Measurements from ENCODE around the gene DNMBP. TPM values are rescaled to one million over a fixed set of nuclear protein-coding genes. Genes with fewer than 3 reads are reported as not detected.

DNMBP gene
- total RNA-seq, 3 donors from 2014 or later: 1.0 to 1.3 (median 1.2) TPM

DNA sequence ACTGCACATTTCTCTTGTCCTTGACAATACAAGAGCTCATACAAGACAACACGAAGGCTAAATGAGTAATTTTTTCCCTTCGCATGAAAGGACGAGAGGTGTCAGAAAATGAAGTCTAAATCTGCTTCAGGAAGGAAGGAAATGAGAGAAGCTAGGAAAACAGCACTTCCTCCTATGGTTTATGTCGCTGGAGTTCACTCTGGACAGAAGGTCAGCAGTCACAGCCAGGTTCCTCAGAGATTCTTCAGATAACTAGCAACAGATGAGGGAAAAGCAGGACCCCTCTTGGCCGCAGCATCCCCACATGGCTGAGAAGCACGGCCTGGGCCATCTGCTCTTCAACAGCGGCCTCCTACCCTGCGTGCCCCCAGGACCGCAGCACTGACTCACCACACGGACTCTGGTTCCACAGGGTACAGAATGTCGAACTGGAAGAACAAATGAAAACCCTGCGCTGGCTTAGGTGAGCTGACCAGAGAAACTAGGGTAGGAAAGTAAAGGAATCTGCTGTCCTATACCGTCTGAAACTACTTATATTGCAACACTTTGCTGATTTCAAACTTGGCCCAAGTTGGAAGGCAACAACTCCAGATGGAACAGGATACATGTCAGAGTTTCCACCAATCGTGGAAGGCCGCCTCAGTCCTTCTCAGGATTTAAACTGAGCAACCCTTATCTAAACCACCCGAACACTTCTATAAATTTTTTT is 26.3 kb downstream of the DNMBP start:
- H3K9me3 Mint-ChIP-seq: no peaks in the 10 kb centered on the region
- ATAC-seq: no peak
- no peaks in the 10 kb centered on the region for H3K36me3 Mint-ChIP-seq (ENCODE audit: insufficient read depth)
- no peaks in the 10 kb centered on the region for H3K27me3 Mint-ChIP-seq (ENCODE audit: low read depth)
- peaks cover 8% of the 10 kb centered on the region for H3K4me1 Mint-ChIP-seq (ENCODE audit: low read depth)
- no peak for DNase-seq
- no peak overlapping the region for H3K4me3 Mint-ChIP-seq

DNA sequence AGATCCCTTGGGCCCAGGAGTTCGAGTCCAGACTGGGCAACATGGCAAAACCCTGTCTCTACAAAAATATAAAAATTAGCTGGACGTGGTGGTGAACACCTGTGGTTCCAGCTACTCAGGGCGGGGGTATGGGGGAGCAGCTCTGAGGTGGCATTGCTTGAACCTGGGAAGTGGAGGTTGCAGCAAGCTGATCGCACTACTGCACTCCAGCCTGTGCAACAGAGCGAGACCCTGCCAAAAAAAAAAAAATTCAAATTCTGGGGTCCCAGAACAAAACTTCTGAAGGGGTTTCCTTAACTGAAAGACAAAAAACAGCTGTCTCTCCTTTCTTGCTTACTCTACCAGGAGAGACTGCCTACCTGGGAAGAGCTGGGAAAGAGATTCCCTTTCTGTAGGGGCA is 27.0 kb downstream of the DNMBP start:
- no peak overlapping the region for H3K4me3 Mint-ChIP-seq

DNA sequence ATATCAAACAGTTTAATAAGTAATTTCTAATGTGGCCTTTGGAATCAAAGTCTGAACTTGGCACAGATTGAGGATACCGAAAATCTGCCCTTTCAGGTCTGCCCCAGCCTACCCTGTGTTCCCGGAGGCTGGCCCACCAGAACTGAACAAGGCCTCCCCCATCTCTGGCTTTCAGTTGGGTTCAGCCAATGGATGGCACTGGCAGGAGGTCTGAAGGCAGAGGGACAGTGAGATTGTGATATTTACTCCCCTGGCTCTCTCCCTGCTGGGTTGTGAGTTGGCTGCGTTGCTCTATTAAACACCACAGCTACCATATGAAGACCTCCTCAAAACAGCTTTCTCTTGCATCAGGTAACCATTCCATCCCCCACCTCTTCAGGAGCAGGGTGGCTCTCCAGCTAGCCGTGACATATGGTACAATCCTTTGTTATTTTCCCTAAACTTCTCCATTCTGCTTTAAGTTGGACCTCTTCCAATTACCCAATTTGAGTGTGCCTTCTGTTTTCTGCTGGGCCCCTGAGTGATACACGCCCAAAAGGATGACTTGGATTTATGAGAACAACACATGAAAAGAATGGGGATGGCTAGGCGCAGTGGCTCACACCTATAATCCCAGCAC is 28.1 kb downstream of the DNMBP start:
- no peak for DNase-seq
- Mint-ChIP-seq H3K27me3 (ENCODE audit: low read depth) (no peaks in the 10 kb centered on the region), H3K4me3 (no peak overlapping the region), H3K4me1 (ENCODE audit: low read depth) (peaks cover 8% of the 10 kb centered on the region), H3K9me3 (no peaks in the 10 kb centered on the region), H3K36me3 (ENCODE audit: insufficient read depth) (no peaks in the 10 kb centered on the region)
- ATAC-seq: no peak

More for the DNA sequence above, 27.0 kb downstream of the DNMBP start:
- no peaks in the 10 kb centered on the region for H3K27me3 Mint-ChIP-seq (ENCODE audit: low read depth)
- ATAC-seq (no peak), DNase-seq (no peak)
- no peaks in the 10 kb centered on the region for H3K9me3 Mint-ChIP-seq
- peaks cover 8% of the 10 kb centered on the region for H3K4me1 Mint-ChIP-seq (ENCODE audit: low read depth)
- no peaks in the 10 kb centered on the region for H3K36me3 Mint-ChIP-seq (ENCODE audit: insufficient read depth)

DNA sequence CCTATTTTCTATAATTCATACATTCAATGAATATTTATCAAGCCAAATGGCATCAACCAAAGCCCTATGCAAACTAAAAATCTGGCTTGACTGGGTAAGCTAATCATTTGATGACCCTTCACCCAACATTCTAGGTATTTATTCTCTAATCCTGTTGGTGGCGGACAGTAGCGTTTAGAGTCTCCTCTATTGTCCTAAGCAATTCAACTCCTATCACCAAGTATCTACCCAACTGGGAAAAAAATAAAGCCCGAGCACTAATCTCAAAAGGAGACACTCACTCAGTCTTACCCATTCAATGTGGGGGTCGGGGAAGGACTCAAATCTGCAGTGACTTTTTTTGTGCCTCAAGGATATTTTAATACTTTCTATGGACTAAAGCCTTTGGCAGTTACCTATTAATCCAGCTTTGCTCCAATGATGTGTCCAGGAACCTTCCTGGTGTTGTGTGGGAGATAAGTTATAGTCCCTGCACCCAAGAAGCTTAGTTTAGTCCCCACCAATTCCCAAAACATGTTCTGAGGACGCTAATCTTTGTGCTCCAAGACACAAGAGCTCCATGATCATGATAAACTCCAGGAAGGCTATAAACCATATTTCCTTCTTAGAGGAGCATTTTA is 30.6 kb downstream of the DNMBP start:
- H3K9me3 Mint-ChIP-seq: no peaks in the 10 kb centered on the region
- H3K4me3 Mint-ChIP-seq: no peak overlapping the region
- H3K4me1 Mint-ChIP-seq (ENCODE audit: low read depth): peaks cover 5% of the 10 kb centered on the region
- H3K36me3 Mint-ChIP-seq (ENCODE audit: insufficient read depth): no peaks in the 10 kb centered on the region
- H3K27me3 Mint-ChIP-seq (ENCODE audit: low read depth): no peaks in the 10 kb centered on the region
- no peak for ATAC-seq
- DNase-seq: no peak

DNA sequence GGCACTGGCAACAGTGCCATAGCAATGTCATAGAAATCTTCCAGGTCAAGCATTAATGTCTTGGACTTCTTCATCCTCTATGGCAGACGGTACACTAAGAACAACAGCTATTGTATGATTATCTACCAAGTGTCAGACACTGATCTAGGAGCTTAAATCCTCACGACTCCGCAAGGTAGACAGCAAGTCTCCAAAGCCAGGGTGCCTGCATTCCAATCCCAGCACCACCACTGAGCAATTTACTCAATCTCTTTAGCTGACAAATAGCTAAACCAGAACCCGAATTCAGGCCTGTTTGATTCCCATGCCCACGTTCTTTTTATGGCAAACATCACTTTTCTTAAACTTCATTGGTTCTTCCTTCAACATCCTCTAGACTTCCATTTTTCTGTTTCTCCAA is 31.8 kb downstream of the DNMBP start:
- H3K27me3 Mint-ChIP-seq (ENCODE audit: low read depth): no peaks in the 10 kb centered on the region
- ATAC-seq: no peak
- H3K4me3 Mint-ChIP-seq: no peak overlapping the region
- no peaks in the 10 kb centered on the region for H3K36me3 Mint-ChIP-seq (ENCODE audit: insufficient read depth)
- peaks cover 2% of the 10 kb centered on the region for H3K4me1 Mint-ChIP-seq (ENCODE audit: low read depth)
- no peaks in the 10 kb centered on the region for H3K9me3 Mint-ChIP-seq
- no peak for DNase-seq

DNA sequence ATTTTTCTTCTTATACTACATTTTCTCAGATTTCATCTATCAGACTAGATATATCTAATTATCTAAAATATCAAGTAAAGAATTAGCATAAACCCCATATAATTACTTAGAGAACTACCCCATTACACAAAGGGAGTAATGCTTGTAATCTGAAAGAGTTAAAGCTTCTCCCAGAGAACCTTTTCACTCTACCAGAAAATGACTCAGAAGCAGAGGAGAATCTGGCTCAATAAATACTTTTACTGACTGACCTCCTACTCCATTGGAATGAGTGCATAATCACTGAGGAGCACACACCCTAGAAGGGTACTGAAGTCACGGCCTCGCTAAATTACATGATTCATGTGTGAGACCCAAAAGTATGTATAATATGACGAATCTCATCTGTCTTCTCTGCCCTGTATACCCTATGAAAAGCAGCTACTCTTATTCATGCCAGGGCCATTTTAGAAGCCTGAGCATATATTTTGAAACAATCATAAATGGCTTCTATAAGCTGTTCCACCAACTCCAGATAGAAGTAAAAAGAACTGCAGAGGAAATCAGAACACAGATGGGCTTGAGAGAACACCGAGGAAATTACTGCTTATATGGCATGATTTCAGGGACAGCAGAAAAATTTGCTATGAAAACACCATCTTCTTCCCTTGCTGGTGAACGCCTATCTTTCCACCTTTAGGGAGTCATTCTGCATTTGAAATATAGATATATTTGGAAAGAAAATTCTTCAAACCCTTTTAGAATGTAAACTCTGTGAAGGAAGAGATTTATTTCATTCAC is 32.7 kb downstream of the DNMBP start:
- Mint-ChIP-seq H3K9me3 (no peaks in the 10 kb centered on the region), H3K36me3 (ENCODE audit: insufficient read depth) (no peaks in the 10 kb centered on the region), H3K27me3 (ENCODE audit: low read depth) (no peaks in the 10 kb centered on the region), H3K4me1 (ENCODE audit: low read depth) (peaks cover 2% of the 10 kb centered on the region), H3K4me3 (no peak overlapping the region)
- DNase-seq: no peak
- no peak for ATAC-seq

DNA sequence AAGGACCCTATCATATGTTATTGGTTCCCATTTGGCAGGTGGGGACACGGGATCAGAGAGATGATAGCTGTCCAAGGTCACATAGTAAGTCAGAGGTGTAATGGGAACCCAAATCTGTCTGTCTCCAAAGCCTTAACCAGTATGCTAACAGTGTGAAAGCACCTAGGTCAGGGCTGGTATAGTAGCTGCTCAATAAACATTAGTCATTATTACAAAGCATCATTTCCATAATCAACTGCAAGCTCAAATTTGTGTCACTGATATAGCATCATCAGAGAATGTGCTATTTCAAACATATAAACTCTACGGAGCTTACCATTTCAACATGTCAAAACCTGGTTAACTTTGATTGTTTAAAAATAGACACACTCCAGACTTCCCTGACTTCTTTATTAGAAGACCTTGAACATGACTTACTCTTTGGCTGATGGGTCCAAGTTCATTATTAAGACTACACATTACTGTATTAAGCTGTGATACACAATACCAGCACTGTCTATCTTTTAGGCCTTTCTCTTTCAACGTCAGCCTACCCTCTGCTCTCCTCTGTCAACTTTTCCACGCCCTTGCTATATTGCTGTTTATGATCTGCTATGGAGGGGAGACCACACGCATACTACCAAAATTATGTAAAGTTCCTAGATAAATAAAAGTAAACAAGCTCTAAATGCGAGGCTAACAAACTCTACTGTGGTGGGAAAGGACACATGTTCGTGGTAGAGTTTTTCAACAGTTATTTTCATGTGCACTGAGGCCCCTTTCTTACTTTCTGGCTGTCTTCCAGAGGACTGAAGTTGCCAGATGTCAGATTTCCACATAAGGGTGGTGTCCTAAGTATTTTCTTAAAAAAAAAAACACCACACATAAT is 33.6 kb downstream of the DNMBP start:
- Mint-ChIP-seq H3K4me3 (no peak overlapping the region), H3K9me3 (no peaks in the 10 kb centered on the region), H3K27me3 (ENCODE audit: low read depth) (no peaks in the 10 kb centered on the region), H3K36me3 (ENCODE audit: insufficient read depth) (no peaks in the 10 kb centered on the region), H3K4me1 (ENCODE audit: low read depth) (peaks cover 2% of the 10 kb centered on the region)
- DNase-seq (no peak), ATAC-seq (no peak)

DNA sequence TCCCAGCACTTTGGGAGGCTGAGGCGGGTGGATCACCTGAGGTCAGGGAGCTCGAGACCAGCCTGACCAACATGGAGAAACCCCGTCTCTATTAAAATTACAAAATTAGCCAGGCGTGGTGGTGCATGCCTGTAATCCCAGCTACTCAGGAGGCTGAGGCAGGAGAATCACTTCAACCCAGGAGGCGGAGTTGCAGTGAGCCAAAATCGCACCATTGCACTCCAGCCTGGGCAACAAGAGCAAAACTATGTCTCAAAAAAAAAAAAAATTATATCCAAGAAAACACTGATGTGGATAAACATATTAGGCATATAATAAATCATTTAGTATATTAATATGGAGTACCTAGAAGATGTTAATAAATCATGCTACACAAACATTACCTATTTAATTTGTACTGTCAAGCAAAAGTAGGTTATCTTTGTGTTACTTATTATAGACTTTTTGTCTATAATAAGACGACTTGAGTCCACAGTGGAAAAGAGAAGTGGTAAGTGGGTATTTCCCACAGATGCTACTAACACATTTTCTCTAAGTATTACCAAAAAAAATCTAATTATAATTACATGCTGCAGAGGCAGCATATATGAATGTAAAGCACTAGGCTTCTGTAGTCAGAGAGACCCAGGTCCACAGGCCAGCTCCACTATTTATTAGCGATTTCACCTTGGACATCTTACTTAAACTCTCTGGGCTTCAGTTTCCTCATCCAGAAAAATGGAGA is 34.5 kb downstream of the DNMBP start:
- Mint-ChIP-seq H3K36me3 (ENCODE audit: insufficient read depth) (peaks cover 4% of the 10 kb centered on the region), H3K27me3 (ENCODE audit: low read depth) (no peaks in the 10 kb centered on the region), H3K4me1 (ENCODE audit: low read depth) (peaks cover 2% of the 10 kb centered on the region), H3K4me3 (no peak overlapping the region), H3K9me3 (no peaks in the 10 kb centered on the region)
- no peak for DNase-seq
- no peak for ATAC-seq

DNA sequence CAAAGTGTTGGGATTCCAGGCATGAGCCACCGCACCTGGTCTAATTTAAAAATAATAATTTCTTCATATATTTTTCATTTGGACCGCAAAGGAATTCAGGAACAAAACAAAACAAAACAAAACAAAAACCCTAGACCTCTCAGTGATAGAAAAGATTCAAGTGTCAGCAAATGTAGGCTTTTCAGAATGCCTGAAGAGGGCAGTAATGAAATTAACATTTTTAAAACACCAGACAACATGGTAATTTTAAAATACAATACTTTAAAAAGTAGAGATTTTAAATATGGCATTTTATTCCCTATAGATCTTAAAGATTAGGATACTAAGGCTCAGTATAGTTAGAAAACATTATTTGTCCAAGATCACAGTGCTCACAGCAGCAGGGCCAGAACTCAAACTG is 36.6 kb downstream of the DNMBP start:
- Mint-ChIP-seq H3K4me3 (no peak overlapping the region), H3K9me3 (no peaks in the 10 kb centered on the region), H3K4me1 (ENCODE audit: low read depth) (peaks cover 2% of the 10 kb centered on the region), H3K36me3 (ENCODE audit: insufficient read depth) (peaks cover 10% of the 10 kb centered on the region), H3K27me3 (ENCODE audit: low read depth) (no peaks in the 10 kb centered on the region)
- DNase-seq: no peak
- no peak for ATAC-seq

DNA sequence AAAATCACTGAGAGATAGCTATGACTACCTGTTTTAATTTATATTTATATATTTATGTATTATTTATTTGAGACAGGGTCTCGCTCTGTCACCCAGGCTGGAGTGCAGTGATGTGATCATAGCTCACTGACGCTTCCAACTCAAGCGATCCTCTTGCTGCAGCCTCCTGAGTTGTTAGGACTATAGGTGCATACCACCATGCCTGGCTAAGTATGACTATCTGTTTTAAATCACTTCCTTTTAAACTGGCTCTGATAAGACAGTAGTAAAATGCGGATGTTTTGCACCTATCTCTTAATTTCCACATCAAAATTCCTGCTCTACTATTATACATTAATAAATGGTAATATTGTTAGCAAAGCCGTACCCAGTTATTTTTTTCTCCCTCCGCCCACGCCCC is 41.8 kb downstream of the DNMBP start:
- no peaks in the 10 kb centered on the region for H3K27me3 Mint-ChIP-seq (ENCODE audit: low read depth)
- no peak overlapping the region for H3K4me3 Mint-ChIP-seq
- H3K36me3 Mint-ChIP-seq (ENCODE audit: insufficient read depth): peaks cover 12% of the 10 kb centered on the region
- no peak for ATAC-seq
- H3K4me1 Mint-ChIP-seq (ENCODE audit: low read depth): no peaks in the 10 kb centered on the region
- DNase-seq: no peak
- no peaks in the 10 kb centered on the region for H3K9me3 Mint-ChIP-seq

DNA sequence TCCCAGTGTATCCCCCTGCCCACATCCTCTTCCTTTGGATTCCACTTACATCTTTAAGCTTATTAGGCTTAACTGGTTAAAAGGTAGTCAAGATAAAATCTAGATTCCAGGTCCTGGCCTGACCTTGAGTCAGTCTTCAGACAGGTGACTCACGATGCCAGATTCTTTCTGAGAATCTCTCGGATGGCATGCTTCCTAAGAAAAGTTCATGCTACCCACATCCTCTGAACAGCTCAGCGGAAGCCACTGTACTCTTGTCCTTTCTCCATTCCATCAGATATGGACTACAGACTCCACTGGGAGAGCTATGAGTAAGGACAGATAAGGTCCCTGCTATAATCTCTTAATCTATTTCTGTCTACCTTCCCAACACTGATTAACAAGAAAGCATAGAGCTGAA is 43.4 kb downstream of the DNMBP start:
- H3K36me3 Mint-ChIP-seq (ENCODE audit: insufficient read depth): peaks cover 12% of the 10 kb centered on the region
- H3K4me3 Mint-ChIP-seq: no peak overlapping the region
- ATAC-seq (no peak), DNase-seq (no peak)
- no peaks in the 10 kb centered on the region for H3K9me3 Mint-ChIP-seq
- no peaks in the 10 kb centered on the region for H3K4me1 Mint-ChIP-seq (ENCODE audit: low read depth)
- H3K27me3 Mint-ChIP-seq (ENCODE audit: low read depth): no peaks in the 10 kb centered on the region

DNA sequence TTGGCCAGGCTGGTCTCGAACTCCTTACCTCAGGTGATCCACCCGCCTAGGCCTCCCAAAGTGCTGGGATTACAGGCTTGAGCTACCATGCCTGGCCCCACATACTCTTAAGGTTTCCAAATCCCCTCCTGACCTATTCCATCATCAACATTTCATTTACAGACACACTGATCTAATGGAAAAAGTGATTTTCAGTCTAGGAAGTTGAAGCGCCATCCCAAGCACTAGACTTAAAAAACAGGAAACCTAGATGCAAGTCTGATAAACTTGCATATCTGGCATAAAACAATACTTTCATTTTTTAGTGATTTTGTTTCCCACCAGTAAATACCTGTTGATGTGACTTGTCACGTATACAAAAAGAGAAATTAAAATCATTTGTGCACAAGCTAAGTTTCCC is 44.0 kb downstream of the DNMBP start:
- no peaks in the 10 kb centered on the region for H3K27me3 Mint-ChIP-seq (ENCODE audit: low read depth)
- no peak for DNase-seq
- no peak for ATAC-seq
- no peaks in the 10 kb centered on the region for H3K4me1 Mint-ChIP-seq (ENCODE audit: low read depth)
- H3K36me3 Mint-ChIP-seq (ENCODE audit: insufficient read depth): peaks cover 11% of the 10 kb centered on the region
- no peak overlapping the region for H3K4me3 Mint-ChIP-seq
- H3K9me3 Mint-ChIP-seq: no peaks in the 10 kb centered on the region

DNA sequence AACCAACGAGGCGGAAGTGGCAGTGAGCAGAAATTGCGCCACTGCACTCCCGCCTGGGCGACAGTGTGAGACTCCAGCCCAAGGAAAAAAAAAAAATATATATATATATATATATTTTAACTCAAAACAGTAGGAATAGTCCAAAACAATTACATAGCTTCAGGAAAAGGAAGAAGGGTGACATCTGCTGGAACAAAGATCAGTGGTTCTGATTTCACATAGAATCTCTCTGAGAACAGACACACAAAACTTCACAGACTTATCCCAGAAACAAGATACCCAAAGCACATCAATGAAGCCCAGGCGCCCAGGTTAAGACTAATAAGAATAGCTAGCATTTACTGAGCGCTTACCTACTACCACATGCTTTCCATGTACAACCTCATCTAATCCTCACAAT is 45.0 kb downstream of the DNMBP start:
- H3K4me3 Mint-ChIP-seq: no peak overlapping the region
- H3K36me3 Mint-ChIP-seq (ENCODE audit: insufficient read depth): peaks cover 3% of the 10 kb centered on the region
- no peaks in the 10 kb centered on the region for H3K9me3 Mint-ChIP-seq
- H3K27me3 Mint-ChIP-seq (ENCODE audit: low read depth): no peaks in the 10 kb centered on the region
- H3K4me1 Mint-ChIP-seq (ENCODE audit: low read depth): no peaks in the 10 kb centered on the region
- DNase-seq (no peak), ATAC-seq (no peak)
